Esophagus muscularis mucosa (tissue), 3 donors: ENCODE data around the gene RAMACL.

Experiments
- POLR2A ChIP-seq: fragments of 450-650 bp; IDR thresholded peaks from one replicate; pipeline ENCODE4 v1.6.1; 2017; ENCODE audit warnings: antibody characterized with exemption, moderate library complexity, mild to moderate bottlenecking, low read depth
- POLR2AphosphoS5 ChIP-seq, 2 donors: sonication (generic); formaldehyde crosslinking; IDR thresholded peaks; one replicate each; pipeline ENCODE4 v1.6.1; 2017; ENCODE audit warnings: antibody characterized with exemption in 2 of 2
- TF ChIP-seq, protein P1 (sequence below), 3 experiments: fragments of 200-600 bp in 2 of 3; fragments of 450-650 bp in 1 of 3; sonication (generic) in 2 of 3; IDR thresholded peaks; one replicate each; pipeline ENCODE4 v1.5.1; 2017 to 2019; ENCODE audit warnings: antibody characterized with exemption in 3 of 3, mild to moderate bottlenecking in 2 of 3, moderate library complexity in 1 of 3

DNA sequence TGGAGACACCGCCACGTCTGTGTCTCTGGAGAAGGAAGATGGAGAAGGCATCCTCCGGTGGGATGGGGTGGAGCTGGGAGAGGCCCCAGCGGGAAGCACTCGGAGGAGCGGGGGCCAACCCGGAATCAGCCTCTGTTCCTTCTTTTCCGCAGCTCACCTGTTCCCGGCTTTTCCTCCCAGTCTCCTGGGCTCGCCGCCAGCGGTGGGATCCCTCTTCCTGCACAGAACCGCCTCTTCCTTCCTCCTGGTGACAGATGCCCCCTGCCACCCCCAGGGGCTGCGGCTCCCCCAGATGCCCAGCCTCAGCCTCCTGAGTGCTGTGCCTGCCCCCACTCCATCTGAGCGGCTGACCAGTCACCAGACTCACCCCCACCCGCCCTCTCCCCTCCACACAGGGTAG lies 23.3 kb downstream of the RAMACL start:
- no peak for TF ChIP-seq POLR2A
- TF ChIP-seq, protein P1, sequence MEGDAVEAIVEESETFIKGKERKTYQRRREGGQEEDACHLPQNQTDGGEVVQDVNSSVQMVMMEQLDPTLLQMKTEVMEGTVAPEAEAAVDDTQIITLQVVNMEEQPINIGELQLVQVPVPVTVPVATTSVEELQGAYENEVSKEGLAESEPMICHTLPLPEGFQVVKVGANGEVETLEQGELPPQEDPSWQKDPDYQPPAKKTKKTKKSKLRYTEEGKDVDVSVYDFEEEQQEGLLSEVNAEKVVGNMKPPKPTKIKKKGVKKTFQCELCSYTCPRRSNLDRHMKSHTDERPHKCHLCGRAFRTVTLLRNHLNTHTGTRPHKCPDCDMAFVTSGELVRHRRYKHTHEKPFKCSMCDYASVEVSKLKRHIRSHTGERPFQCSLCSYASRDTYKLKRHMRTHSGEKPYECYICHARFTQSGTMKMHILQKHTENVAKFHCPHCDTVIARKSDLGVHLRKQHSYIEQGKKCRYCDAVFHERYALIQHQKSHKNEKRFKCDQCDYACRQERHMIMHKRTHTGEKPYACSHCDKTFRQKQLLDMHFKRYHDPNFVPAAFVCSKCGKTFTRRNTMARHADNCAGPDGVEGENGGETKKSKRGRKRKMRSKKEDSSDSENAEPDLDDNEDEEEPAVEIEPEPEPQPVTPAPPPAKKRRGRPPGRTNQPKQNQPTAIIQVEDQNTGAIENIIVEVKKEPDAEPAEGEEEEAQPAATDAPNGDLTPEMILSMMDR (IDR thresholded peaks at IDR 0.05), result no peak
- TF ChIP-seq POLR2AphosphoS5 (IDR thresholded peaks at IDR 0.05), result no peak
